ENCODE data around the gene LAPTM5.
A peak's percentile ranks its signal among the peaks of the same experiment; 100 is the strongest.
"Not testable (repeated sequence)": the region's sequence is repeated elsewhere in the genome, so short reads cannot be mapped to it uniquely, and the experiment has no call there.

The LAPTM5 gene

GRCh38 chr1:30757352-30758120 is at the start of gene LAPTM5:
Gene LAPTM5, minus strand, starts transcription at chr1:30757774. Its CDS starts 29 bp downstream, at chr1:30757745.
- peak; percentile 86 for DNase-seq

- DNase-seq: no peak
These were observed 49.1 kb upstream of the LAPTM5 start for GRCh38 chr1:30806381-30807317.

GRCh38 chr1:30805304-30806003 is 47.9 kb upstream of the LAPTM5 start:
- DNase-seq: no peak

- no peak for DNase-seq
These were observed 47.2 kb upstream of the LAPTM5 start for GRCh38 chr1:30804822-30805221.

DNA sequence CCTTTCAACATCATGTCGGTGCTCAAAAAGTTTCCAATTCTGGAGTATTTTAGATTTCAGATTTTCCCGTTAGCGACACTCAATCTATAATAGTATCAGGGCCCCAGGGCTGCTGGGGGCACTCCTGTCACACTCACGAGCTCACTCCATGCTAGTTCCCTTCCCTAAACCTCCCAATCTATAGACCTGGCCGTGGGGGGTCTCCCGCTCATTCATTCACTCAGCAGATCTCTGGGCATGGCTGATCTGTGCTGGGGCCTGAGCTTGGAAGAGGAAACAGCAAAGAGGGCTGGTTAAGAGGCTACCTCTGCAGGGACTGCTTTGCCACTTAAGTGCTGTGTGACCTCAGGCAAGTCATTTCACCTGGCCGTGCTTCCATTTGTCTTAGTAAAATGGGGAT is 46.8 kb upstream of the LAPTM5 start:
- DNase-seq: no peak

GRCh38 chr1:30803562-30803961 is 46.0 kb upstream of the LAPTM5 start:
- no peak for DNase-seq

- peak; percentile 92 for DNase-seq
These were observed 44.2 kb upstream of the LAPTM5 start for GRCh38 chr1:30801771-30802198.

- DNase-seq: no peak
These were observed 41.6 kb upstream of the LAPTM5 start for GRCh38 chr1:30799233-30799511.

GRCh38 chr1:30798389-30799232 is 41.0 kb upstream of the LAPTM5 start:
- no peak for DNase-seq

GRCh38 chr1:30795026-30795425 is 37.5 kb upstream of the LAPTM5 start:
- DNase-seq: no peak

DNA sequence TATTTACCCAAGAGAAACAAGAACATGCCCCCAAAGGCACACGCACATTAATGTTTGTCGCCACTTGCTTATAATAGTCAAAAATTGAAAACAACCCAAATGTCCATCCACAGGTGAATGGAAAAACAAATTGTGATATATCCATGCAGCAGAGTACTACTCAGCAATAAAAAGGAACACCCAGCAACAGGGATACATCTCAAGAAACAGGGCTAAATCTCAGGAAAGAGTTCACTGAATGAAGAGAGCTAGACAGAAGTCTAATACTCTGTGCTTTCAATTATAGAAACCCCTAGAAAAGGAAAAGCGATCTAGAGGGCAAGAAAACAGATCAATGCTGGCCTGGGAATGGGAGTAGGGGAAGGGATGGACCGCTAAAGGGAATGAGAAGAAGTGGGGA is 36.7 kb upstream of the LAPTM5 start:
- DNase-seq: no peak

DNA sequence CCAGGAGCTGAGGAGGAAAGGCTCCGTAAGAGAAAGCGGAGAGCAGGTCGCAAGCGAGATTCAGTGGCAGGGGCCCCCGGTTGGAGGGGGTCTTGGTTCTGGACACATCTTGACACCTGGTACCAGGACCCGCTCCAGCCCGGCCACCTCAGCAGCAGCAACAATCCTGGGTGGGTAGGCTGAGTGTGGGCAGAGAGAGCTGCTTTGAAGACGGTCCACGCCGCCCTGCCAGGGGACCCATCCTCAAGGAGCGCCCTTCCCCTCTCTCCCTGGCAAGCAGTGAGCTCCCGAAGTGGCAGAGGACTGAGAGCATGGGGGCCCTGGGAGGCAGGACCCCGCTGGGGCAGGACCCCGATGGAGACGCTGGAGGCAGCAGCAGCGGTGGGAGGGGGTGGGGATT is 35.6 kb upstream of the LAPTM5 start:
- no peak for DNase-seq

DNA sequence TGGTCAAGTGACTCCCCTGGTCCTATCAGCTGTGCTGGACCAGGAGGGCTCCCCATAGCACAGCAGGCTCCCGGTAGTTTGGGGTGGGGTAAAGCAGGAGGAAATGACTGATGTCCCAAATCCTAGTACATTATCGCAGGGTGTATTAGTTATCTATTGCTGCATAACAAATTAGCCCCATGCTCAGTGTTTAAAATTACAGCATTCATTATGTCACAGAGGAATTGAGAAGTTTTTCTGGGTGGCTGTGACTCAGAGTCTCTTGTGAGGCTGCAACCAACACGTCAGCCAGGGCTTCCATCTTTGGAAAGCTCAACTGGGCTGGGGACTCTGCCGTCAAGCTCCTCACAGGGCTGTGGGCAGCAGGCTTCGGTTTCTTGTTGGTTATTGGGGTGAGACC is 34.3 kb upstream of the LAPTM5 start:
- no peak for DNase-seq

- DNase-seq: no peak
These were observed 33.5 kb upstream of the LAPTM5 start for GRCh38 chr1:30790850-30791778.

DNA sequence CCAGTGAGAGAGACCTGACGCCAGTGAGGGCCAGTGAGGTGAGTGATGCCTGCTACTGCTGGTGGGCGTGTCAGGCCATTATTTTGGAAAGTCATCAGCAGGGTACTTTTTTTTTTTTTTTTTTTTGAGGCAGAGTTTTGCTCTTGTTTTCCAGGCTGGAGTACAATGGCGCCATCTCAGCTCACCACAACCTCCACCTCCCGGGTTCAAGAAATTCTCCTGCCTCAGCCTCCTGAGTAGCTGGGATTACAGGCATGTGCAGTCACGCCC is 32.6 kb upstream of the LAPTM5 start:
- not testable (repeated sequence) for DNase-seq

- no peak for DNase-seq
These were observed 32.0 kb upstream of the LAPTM5 start for GRCh38 chr1:30789388-30790255.

DNA sequence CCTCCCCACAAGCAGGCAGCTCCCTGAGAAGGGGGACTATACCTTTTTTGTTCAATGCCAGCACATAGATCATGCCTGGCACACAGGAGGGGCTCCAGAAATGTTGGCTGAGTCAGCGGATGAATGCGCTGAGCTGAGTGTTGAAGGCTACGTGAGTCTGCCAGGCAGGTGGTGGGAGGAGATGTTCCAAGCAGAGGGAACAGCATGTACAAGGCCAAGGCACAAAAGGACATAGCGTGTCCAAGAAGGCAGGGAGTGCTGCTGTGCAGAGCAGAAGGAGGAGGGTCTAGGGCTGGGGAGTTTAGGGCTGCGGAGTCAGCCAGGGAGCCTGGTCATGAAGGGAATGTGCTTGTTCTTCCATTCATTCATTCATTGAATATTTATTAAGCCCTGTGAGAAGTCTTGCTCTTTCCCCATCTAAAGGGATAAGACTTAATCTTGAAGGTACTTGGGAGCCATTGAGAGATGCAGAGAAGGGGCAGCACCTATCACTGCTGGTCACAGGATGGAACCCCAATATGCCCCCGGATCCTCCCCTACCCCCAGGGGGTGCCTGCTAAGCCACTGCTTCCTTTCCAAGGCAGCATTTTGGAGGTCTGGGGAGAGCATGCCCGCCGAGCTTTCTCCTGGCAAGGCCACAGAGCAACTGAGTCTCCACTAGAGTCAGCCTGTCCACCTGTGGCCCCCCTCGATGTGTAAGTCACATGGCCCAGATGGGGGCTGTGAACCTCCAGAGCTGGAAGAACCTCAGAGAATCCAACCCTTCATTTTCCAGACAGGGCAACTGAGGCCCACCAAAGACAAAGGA is 31.2 kb upstream of the LAPTM5 start:
- DNase-seq: no peak

- DNase-seq: no peak
These were observed 30.4 kb upstream of the LAPTM5 start for GRCh38 chr1:30787856-30788495.

DNA sequence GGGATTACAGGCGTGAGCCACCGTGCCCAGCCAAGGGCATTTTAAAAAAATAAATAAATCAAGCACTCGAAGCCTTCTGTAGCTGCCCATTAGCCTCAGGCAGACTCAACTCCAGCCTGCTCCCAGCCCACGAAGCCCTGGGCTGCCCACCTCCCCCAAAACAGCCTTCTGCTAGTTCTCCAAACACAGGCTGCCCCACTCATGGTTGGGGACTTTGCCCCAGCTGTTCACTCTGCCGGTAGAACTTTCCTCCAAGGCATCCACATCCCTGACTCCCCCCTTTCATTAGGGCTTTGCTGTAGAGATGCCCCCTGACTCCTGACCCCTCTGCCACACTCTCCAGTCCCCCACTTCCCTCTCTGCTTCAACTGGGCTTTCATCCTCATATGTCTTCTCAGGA is 29.7 kb upstream of the LAPTM5 start:
- no peak for DNase-seq

Measured in activated effector memory CD4-positive, alpha-beta T cell treated with anti-CD3 and anti-CD28 coated beads, Interleukin-2, amount 50 U/mL, for 16 hours (primary cell).